Testis (tissue), 3 donors: ENCODE measurements around the gene TRMT44. TPM values are rescaled to one million over a fixed set of nuclear protein-coding genes. Genes with fewer than 3 reads are reported as not detected.
"Not testable (repeated sequence)": the region's sequence is repeated elsewhere in the genome, so short reads cannot be mapped to it uniquely, and the experiment has no call there.

Source experiments
- DNase-seq: peaks from one replicate; pipeline ENCODE4 v3.0.0-alpha.2; 2019
- H3K27ac ChIP-seq, 2 donors: fragments of 200-600 bp; sonication (generic); one replicate each; pipeline ENCODE4 v1.5.1; 2019
- H3K27me3 ChIP-seq: fragments of 200-600 bp; sonication (generic); one replicate; pipeline ENCODE4 v1.5.1; 2019
- H3K36me3 ChIP-seq: fragments of 200-600 bp; sonication (generic); one replicate; pipeline ENCODE4 v1.5.1; 2017; ENCODE audit warnings: low read depth; ENCODE audit errors: missing control alignments
- H3K4me1 ChIP-seq: fragments of 200-600 bp; sonication (generic); one replicate; pipeline ENCODE4 v1.5.1; 2019
- H3K4me3 ChIP-seq, 2 donors: fragments of 200-600 bp; sonication (generic); one replicate each; pipeline ENCODE4 v1.5.1; 2017 to 2019
- H3K9me3 ChIP-seq: fragments of 200-600 bp; sonication (generic); one replicate; pipeline ENCODE4 v1.5.1; 2017
- POLR2A ChIP-seq: fragments of 450-650 bp; IDR thresholded peaks from one replicate; pipeline ENCODE4 v1.6.1; 2017; ENCODE audit warnings: antibody characterized with exemption, mild to moderate bottlenecking, moderate library complexity
- WGBS, 2 donors: methylation state at CpG; one replicate each; pipeline ENCODE4 v1.1.5; 2018; 5-methylcytosine and 5-hydroxymethylcytosine counted together
- intact Hi-C: fragments of 100-400 bp; cut with DNase I; formaldehyde crosslinking; loops from one replicate; pipeline ENCODE4 v1.15.1; 2023; ENCODE audit warnings: low total_unique reads
- polyA plus RNA-seq: library from polyadenylated mRNA; stranded (reverse); fragments of 350-450 nt; fragmentation: Illumina TruSeq; extraction: RNeasy Lipid Tissue Mini Kit (QIAGEN cat#74804); gene quantifications from one replicate; pipeline ENCODE4 v1.2.3, GENCODE V29; 2014; ENCODE audit warnings: low read depth, low replicate concordance; ENCODE audit not compliant: insufficient read depth
- total RNA-seq, 2 donors: library from RNA; depleted of rRNA; stranded (reverse); fragments of >200 nt; gene quantifications; one replicate each; pipeline ENCODE4 v1.2.3, GENCODE V29; 2016
- TF ChIP-seq, protein P1 (sequence below), 3 experiments: fragments of 450-650 bp in 2 of 3; fragments of 200-600 bp in 1 of 3; sonication (generic) in 1 of 3; IDR thresholded peaks; one replicate each; pipeline ENCODE4 v1.5.1; 2016 to 2019; ENCODE audit warnings: antibody characterized with exemption in 3 of 3, mild to moderate bottlenecking in 2 of 3, moderate library complexity in 1 of 3

Gene TRMT44
- total and polyA plus RNA-seq, 3 donors from 2014 or later, result 20.9 to 52.7 (median 41.3) TPM

DNA sequence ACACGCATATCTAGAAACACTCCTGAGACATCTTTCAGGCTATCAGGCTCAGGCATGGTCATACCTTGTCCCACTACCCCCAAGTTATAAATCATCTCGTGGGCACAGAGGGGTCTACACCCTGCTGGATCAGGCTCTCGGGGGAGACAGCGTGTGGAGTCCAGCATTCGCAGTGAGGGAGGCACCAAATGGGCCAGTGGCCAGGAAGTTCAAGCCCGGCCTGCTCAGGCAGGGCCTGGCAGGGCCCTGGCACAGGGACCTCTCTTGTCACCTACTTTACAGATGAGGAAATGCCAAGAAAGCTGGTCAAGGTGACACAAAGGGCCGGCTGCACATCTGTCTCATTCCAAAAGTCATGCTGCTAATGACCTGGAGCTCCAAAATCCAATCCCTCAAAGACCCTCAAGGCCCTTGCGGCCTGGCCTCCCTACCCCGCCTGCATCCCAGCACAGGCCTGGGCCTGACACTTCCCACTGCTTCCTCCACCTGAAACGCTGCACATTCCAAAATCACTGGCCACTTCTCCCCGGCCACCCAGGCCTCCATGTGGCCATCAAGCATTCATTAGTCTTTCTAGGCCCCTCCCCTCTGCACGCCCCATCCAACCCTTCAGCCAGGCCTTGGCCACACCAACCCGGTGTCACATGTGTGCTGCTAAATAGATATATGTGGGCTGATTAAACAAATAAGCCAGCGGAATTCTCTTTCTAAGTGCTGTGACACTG, 35.6 kb upstream of the TRMT44 start:
- DNase-seq, result peak; percentile 36
- intact Hi-C loops, result loop anchor here (5.0 kb wide), 1 partner anchor 163 kb away; no protein-coding TSS in a partner anchor
- WGBS, 2 donors, result 72 to 79% methylated on average over 11 to 14 of the region's 14 CpGs
- no peaks in the 10 kb centered on the region for H3K27me3 ChIP-seq
- H3K36me3 ChIP-seq, result no peaks in the 10 kb centered on the region
- H3K9me3 ChIP-seq, result no peaks in the 10 kb centered on the region
- H3K4me3 ChIP-seq, result no peak overlapping the region
- TF ChIP-seq POLR2A, result no peak
- TF ChIP-seq, protein P1, sequence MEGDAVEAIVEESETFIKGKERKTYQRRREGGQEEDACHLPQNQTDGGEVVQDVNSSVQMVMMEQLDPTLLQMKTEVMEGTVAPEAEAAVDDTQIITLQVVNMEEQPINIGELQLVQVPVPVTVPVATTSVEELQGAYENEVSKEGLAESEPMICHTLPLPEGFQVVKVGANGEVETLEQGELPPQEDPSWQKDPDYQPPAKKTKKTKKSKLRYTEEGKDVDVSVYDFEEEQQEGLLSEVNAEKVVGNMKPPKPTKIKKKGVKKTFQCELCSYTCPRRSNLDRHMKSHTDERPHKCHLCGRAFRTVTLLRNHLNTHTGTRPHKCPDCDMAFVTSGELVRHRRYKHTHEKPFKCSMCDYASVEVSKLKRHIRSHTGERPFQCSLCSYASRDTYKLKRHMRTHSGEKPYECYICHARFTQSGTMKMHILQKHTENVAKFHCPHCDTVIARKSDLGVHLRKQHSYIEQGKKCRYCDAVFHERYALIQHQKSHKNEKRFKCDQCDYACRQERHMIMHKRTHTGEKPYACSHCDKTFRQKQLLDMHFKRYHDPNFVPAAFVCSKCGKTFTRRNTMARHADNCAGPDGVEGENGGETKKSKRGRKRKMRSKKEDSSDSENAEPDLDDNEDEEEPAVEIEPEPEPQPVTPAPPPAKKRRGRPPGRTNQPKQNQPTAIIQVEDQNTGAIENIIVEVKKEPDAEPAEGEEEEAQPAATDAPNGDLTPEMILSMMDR (IDR thresholded peaks at IDR 0.05), result no peak
- no peaks in the 10 kb centered on the region for H3K4me1 ChIP-seq
- H3K27ac ChIP-seq, result no peak overlapping the region

DNA sequence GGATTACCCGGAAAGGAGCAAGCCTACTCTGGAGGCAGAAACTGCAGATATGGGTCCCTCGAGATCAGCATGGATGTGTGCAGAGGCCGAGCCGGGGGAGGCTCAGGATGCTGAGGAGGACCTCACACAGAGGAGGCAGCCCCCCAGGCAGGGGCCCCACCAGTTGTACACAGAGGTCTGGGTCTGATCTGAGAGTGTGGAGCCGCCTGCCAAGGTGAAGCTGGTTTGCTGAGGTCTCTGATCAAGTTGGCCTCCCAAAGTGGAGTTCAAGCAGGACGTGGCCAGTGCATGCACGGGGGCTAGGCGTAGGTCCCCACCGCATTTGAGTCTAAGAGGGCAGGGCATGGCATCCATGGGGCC, 35.1 kb upstream of the TRMT44 start:
- Histone ChIP-seq H3K36me3 (no peaks in the 10 kb centered on the region), H3K4me1 (no peaks in the 10 kb centered on the region), H3K9me3 (no peaks in the 10 kb centered on the region), H3K4me3 (no peak overlapping the region), H3K27ac (no peak overlapping the region), H3K27me3 (no peaks in the 10 kb centered on the region)
- no peak for DNase-seq
- WGBS, 2 donors, result 85 to 94% methylated on average over 3 to 9 of the region's 9 CpGs
- no peak for TF ChIP-seq POLR2A
- intact Hi-C loops, result loop anchor here (5.0 kb wide), 1 partner anchor 163 kb away; no protein-coding TSS in a partner anchor

DNA sequence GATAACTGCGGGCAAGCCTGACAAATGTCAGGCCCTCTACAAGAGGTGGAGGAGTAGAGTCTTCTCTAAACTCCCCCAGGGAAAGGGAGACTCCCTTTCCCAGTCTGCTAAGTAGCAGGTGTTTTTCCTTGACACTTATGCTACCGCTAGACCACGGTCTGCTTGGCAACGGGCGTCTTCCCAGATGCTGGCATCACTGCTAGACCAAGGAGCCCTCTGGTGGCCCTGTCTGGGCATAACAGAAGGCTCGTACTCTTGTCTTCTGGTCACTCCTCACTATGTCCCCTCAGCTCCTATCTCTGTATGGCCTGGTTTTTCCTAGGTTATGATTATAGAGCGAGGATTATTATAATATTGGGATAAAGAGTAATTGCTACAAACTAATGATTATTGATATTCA, 33.7 kb upstream of the TRMT44 start:
- not testable (repeated sequence) for H3K27me3 ChIP-seq, H3K4me3 ChIP-seq, H3K36me3 ChIP-seq, H3K9me3 ChIP-seq, H3K4me1 ChIP-seq, H3K27ac ChIP-seq
- TF ChIP-seq, protein P1 (IDR thresholded peaks at IDR 0.05), result peak; percentile 35 to 61 (median 50)
- peak; percentile 88 for DNase-seq
- WGBS, 2 donors, result 66 to 77% methylated on average over 4 to 7 of the region's 7 CpGs
- intact Hi-C loops, result loop anchor here (5.0 kb wide), 1 partner anchor 165 kb away; no protein-coding TSS in a partner anchor

DNA sequence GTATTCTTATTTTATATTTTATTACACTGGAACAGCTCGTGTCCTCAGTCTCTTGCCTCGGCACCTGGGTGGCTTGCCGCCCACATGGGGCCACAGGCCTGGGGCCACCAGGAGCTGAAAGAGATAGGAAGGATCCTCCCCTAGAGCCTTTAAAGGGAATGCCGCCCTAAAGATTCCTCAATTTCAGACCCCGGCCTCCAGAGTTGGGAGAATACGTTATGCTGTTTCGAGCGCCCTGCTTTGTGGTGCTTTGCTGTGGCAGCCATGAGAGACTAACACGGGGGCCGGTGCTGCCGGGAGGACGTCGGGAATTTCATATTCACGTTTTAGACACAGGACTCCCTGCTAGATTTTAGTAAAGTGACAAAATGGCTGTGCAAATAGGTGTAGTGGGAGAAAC, 33.3 kb upstream of the TRMT44 start:
- WGBS, 2 donors, result 96 to 98% methylated on average over 14 of the region's 14 CpGs
- no peaks in the 10 kb centered on the region for H3K27me3 ChIP-seq
- intact Hi-C loops, result loop anchor here (5.0 kb wide), 1 partner anchor 165 kb away; no protein-coding TSS in a partner anchor
- H3K4me1 ChIP-seq, result no peaks in the 10 kb centered on the region
- H3K36me3 ChIP-seq, result no peaks in the 10 kb centered on the region
- no peaks in the 10 kb centered on the region for H3K9me3 ChIP-seq
- TF ChIP-seq POLR2A, result no peak
- TF ChIP-seq, protein P1 (IDR thresholded peaks at IDR 0.05), result peak in 1 of 3 experiments; percentile 1
- no peak overlapping the region for H3K4me3 ChIP-seq
- no peak overlapping the region for H3K27ac ChIP-seq
- DNase-seq, result no peak

DNA sequence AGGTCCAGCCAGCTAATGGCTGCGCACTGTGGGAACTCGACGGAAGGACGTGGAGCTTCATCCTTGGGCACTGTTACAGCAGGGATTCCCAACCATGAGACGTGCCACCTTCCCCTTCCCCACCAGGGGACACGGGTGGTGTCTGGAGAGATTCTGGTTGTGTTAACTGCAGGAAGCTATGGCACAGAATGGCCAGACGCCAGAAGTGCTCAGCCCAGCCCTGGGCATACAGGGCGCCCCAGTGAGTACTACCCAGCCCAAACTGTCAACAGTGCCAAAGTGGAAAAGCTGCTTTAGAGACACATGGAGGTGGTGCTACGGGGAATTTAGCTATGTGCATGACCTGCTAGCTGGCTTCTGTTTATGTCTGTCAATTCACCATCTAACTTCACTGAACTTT, 32.8 kb upstream of the TRMT44 start:
- no peaks in the 10 kb centered on the region for H3K4me1 ChIP-seq
- DNase-seq, result no peak
- H3K27me3 ChIP-seq, result no peaks in the 10 kb centered on the region
- TF ChIP-seq, protein P1 (IDR thresholded peaks at IDR 0.05), result no peak
- no peak for TF ChIP-seq POLR2A
- intact Hi-C loops, result loop anchor here (5.0 kb wide), 1 partner anchor 165 kb away; no protein-coding TSS in a partner anchor
- H3K9me3 ChIP-seq, result no peaks in the 10 kb centered on the region
- 92 to 93% methylated on average over 7 to 9 of the region's 9 CpGs for WGBS, 2 donors
- no peaks in the 10 kb centered on the region for H3K36me3 ChIP-seq
- H3K27ac ChIP-seq, result no peak overlapping the region
- H3K4me3 ChIP-seq, result no peak overlapping the region
